RPMI7951 (cell line): ENCODE data around the gene PDLIM4. TPM values are rescaled to one million over a fixed set of nuclear protein-coding genes. Genes with fewer than 3 reads are reported as not detected.

Experiments
- DNase-seq: peaks from one replicate; pipeline ENCODE4 v3.0.0-alpha.2; 2012; ENCODE audit warnings: low read depth
- total RNA-seq: library from RNA; depleted of rRNA; stranded (reverse); fragments of >200 nt; shearing (Covaris generic); gene quantifications from 2 replicates; pipeline ENCODE4 v1.2.3, GENCODE V29; 2014

Gene PDLIM4
- total RNA-seq, 1 experiment from 2014 or later = 0.48 TPM

- no peak for DNase-seq
Measured at GRCh38 chr5:132281856-132282614, 24.5 kb downstream of the PDLIM4 start.

- DNase-seq = peak; percentile 80
Measured at GRCh38 chr5:132283423-132284043, 26.0 kb downstream of the PDLIM4 start.

GRCh38 chr5:132289097-132289496 is 31.6 kb downstream of the PDLIM4 start:
- DNase-seq = no peak

GRCh38 chr5:132291026-132291425 is 33.5 kb downstream of the PDLIM4 start:
- no peak for DNase-seq

GRCh38 chr5:132293066-132293991 is 35.8 kb downstream of the PDLIM4 start:
- DNase-seq = peak; percentile 92

GRCh38 chr5:132293992-132294727 is 36.7 kb downstream of the PDLIM4 start, which contains the start of gene SLC22A4:
Gene SLC22A4, plus strand, starts transcription at chr5:132294394. Its CDS starts 223 bp downstream, at chr5:132294617.
- peak; percentile 94 for DNase-seq

GRCh38 chr5:132294728-132295504 is 37.4 kb downstream of the PDLIM4 start:
- peak; percentile 87 for DNase-seq

GRCh38 chr5:132295505-132296411 is 38.3 kb downstream of the PDLIM4 start:
- DNase-seq = no peak

GRCh38 chr5:132296412-132297016 is 39.0 kb downstream of the PDLIM4 start:
- DNase-seq = no peak

GRCh38 chr5:132297211-132297940 is 39.9 kb downstream of the PDLIM4 start:
- no peak for DNase-seq

GRCh38 chr5:132298298-132299212 is 41.1 kb downstream of the PDLIM4 start:
- DNase-seq = peak; percentile 45

GRCh38 chr5:132299917-132300316 is 42.4 kb downstream of the PDLIM4 start:
- no peak for DNase-seq

GRCh38 chr5:132300577-132301343 is 43.3 kb downstream of the PDLIM4 start:
- DNase-seq = no peak

- no peak for DNase-seq
Measured at GRCh38 chr5:132301344-132302271, 44.1 kb downstream of the PDLIM4 start.

- no peak for DNase-seq
Measured at GRCh38 chr5:132302413-132302812, 44.9 kb downstream of the PDLIM4 start.
